Spleen (tissue), 7 donors: ENCODE data around the gene CCDC88A.

Source experiments
- CTCF ChIP-seq, 11 experiments: fragments of 200-600 bp in 7 of 11; fragments of 450-650 bp in 4 of 11; sonication (generic) in 4 of 11; IDR thresholded peaks in 8 of 11; conservative IDR thresholded peaks in 3 of 11; 1 replicate in 7 of 11; 2 replicates in 4 of 11; pipeline versions ENCODE4 v1.4.0 to v1.8.0; 2016 to 2021; ENCODE audit warnings: antibody characterized with exemption in 11 of 11, inconsistent platforms in 4 of 11, mild to moderate bottlenecking in 1 of 11
- POLR2A ChIP-seq, 3 donors: fragments of 450-650 bp; IDR thresholded peaks; one replicate each; pipeline ENCODE4 v1.5.1; 2017; ENCODE audit warnings: antibody characterized with exemption in 3 of 3, mild to moderate bottlenecking in 1 of 3
- POLR2AphosphoS5 ChIP-seq, 3 donors: sonication (generic); formaldehyde crosslinking; IDR thresholded peaks; one replicate each; pipeline ENCODE4 v1.5.1; 2017; ENCODE audit warnings: antibody characterized with exemption in 3 of 3
- donor health status: DM: no; HTN: no; CAD: no; lungs with moderate emphysema.
- donor health status: DM: no; HTN: no; CAD: no.
- donor health status: DM: no; HTN: no; CAD: no.

GRCh38 chr2:55345064-55345463 lies 74.6 kb downstream of the CCDC88A start:
- TF ChIP-seq POLR2A (IDR thresholded peaks at IDR 0.05): no peak
- no peak for TF ChIP-seq CTCF (IDR thresholded peaks at IDR 0.05 in 8 of 11, conservative IDR thresholded peaks at IDR 0.05 in 3 of 11)
- no peak for TF ChIP-seq POLR2AphosphoS5 (IDR thresholded peaks at IDR 0.05)
